NK-92 (cell line): ENCODE measurements around the gene PELI3.
"Not testable (repeated sequence)": the region's sequence is repeated elsewhere in the genome, so short reads cannot be mapped to it uniquely, and the experiment has no call there.

Source experiments
- DNase-seq: peaks from one replicate; lab custom pipeline; 2025; ENCODE audit not compliant: unreplicated experiment; lab: John Stamatoyannopoulos, UW

Gene PELI3

GRCh38 chr11:66447012-66447411 lies 19.7 kb upstream of the PELI3 start:
- DNase-seq = no peak

- no peak for DNase-seq
Observed at GRCh38 chr11:66448523-66448922, 18.2 kb upstream of the PELI3 start.

- DNase-seq = no peak
Observed at GRCh38 chr11:66450560-66450959, 16.1 kb upstream of the PELI3 start.

GRCh38 chr11:66451663-66452062 lies 15.0 kb upstream of the PELI3 start:
- DNase-seq = no peak

GRCh38 chr11:66454247-66454646 lies 12.5 kb upstream of the PELI3 start:
- no peak for DNase-seq

- DNase-seq = no peak
Observed at GRCh38 chr11:66454828-66455227, 11.9 kb upstream of the PELI3 start.

- no peak for DNase-seq
Observed at GRCh38 chr11:66457826-66458225, 8.9 kb upstream of the PELI3 start.

GRCh38 chr11:66459138-66459778 lies 7.4 kb upstream of the PELI3 start:
- DNase-seq = no peak

GRCh38 chr11:66462010-66462409 lies 4.7 kb upstream of the PELI3 start:
- DNase-seq = no peak

- DNase-seq = no peak
Observed at GRCh38 chr11:66462911-66463310, 3.8 kb upstream of the PELI3 start.

GRCh38 chr11:66464116-66464515 lies 2.6 kb upstream of the PELI3 start:
- not testable (repeated sequence) for DNase-seq

GRCh38 chr11:66464916-66465315 lies 1.8 kb upstream of the PELI3 start:
- no peak for DNase-seq

- no peak for DNase-seq
Observed at GRCh38 chr11:66465373-66466224, 1.1 kb upstream of the PELI3 start.

GRCh38 chr11:66467034-66467659 lies 442 bp downstream of the PELI3 start:
- no peak for DNase-seq

GRCh38 chr11:66467756-66468155 lies 1.1 kb downstream of the PELI3 start:
- no peak for DNase-seq

- no peak for DNase-seq
Observed at GRCh38 chr11:66468691-66469090, 2.0 kb downstream of the PELI3 start.

GRCh38 chr11:66469441-66469840 lies 2.7 kb downstream of the PELI3 start:
- no peak for DNase-seq

GRCh38 chr11:66470015-66470414 lies 3.3 kb downstream of the PELI3 start:
- no peak for DNase-seq

- no peak for DNase-seq
Observed at GRCh38 chr11:66471142-66471541, 4.4 kb downstream of the PELI3 start.

- DNase-seq = no peak
Observed at GRCh38 chr11:66472054-66472453, 5.3 kb downstream of the PELI3 start.

- no peak for DNase-seq
Observed at GRCh38 chr11:66473167-66473566, 6.5 kb downstream of the PELI3 start.
